ENCODE measurements around the gene GUCY1B1.

- TF ChIP-seq, protein P1, sequence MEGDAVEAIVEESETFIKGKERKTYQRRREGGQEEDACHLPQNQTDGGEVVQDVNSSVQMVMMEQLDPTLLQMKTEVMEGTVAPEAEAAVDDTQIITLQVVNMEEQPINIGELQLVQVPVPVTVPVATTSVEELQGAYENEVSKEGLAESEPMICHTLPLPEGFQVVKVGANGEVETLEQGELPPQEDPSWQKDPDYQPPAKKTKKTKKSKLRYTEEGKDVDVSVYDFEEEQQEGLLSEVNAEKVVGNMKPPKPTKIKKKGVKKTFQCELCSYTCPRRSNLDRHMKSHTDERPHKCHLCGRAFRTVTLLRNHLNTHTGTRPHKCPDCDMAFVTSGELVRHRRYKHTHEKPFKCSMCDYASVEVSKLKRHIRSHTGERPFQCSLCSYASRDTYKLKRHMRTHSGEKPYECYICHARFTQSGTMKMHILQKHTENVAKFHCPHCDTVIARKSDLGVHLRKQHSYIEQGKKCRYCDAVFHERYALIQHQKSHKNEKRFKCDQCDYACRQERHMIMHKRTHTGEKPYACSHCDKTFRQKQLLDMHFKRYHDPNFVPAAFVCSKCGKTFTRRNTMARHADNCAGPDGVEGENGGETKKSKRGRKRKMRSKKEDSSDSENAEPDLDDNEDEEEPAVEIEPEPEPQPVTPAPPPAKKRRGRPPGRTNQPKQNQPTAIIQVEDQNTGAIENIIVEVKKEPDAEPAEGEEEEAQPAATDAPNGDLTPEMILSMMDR (conservative IDR thresholded peaks at IDR 0.05; ENCODE audit: low read length): no peak
- TF ChIP-seq EZH2phosphoT487 (IDR thresholded peaks at IDR 0.05; ENCODE audit: borderline replicate concordance, low read depth, low read length): no peak
Measured at GRCh38 chr4:155734951-155735350, 23.9 kb upstream of the GUCY1B1 start.

All from OCI-LY7 (cell line).